HG03064 (cell line): Measurements from ENCODE around the gene MORN1.

Experiments used
- ATAC-seq: cut with Tn5 transposase; IDR thresholded peaks from one replicate; pipeline ENCODE4 v1.9.1; 2021; ENCODE audit warnings: low read depth; ENCODE audit not compliant: unreplicated experiment

Gene MORN1

GRCh38 chr1:2389644-2390043, 1.7 kb downstream of the MORN1 start:
- ATAC-seq: no peak

GRCh38 chr1:2388004-2388913, 3.1 kb downstream of the MORN1 start:
- ATAC-seq: no peak

- no peak for ATAC-seq
Measured at GRCh38 chr1:2386636-2387611, 4.4 kb downstream of the MORN1 start.

- no peak for ATAC-seq
Measured at GRCh38 chr1:2385606-2386280, 5.6 kb downstream of the MORN1 start.

DNA sequence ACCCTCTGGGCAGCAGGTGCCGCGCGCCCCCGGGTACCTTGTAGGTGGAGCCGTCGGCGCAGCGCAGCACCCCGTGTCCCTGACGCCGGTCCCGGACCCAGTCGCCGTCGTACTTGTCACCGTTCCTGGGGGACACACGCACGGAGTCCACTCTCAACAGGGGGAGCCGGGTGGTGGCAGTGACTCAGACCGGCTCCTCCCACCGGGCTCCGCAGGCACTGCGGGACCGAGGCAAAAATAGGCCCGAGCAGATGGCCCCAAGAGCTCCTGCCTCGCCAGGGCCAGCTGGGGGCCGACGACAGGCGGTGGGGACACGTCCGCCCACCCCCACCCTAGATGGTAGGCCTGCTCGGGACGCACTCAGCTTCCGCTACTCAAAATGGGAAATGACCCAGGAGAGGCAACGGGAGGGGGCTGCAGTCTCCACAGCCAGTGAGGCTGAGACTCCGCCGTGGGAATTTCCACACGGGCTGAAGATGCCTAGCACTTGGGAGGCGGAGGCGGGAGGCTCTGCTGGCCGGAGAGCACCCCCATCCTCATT, 6.3 kb downstream of the MORN1 start:
- ATAC-seq: no peak

DNA sequence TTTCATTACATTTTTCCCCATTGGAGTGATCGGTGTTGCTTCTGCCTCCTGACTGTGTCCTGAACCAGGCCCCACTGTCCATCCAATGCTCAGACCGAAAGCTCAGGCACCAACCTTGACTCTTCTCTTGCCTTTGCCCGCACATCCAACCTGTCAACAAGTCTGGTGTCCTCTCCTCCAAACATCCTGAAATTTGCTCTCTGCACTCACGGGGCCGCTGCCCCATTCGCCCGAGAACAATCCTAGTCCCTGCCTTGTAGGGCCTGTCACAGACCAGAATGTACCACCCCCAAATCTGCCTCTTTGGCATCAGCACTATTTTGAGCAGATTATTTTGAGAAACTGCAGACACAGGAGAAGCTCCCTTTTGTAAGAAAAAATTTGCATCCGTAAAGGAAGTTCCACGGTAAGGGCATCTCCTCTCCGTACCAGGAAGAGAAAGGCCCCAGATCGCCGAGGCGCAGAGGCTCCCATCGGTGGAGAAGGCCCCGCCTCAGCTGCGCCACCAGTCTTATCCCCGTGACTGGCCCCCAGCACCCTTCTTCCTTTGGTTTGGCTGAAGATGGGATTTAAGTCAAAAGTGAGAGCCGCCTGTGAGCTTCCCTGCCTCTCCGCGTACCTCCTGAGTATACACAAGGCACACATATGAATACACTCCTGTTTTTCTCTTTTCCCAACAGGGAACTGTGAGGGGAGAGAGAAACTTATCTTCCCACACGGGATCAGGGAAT, 7.1 kb downstream of the MORN1 start:
- ATAC-seq: no peak

GRCh38 chr1:2383576-2383975, 7.8 kb downstream of the MORN1 start:
- no peak for ATAC-seq

- no peak for ATAC-seq
Measured at GRCh38 chr1:2382621-2383361, 8.6 kb downstream of the MORN1 start.

DNA sequence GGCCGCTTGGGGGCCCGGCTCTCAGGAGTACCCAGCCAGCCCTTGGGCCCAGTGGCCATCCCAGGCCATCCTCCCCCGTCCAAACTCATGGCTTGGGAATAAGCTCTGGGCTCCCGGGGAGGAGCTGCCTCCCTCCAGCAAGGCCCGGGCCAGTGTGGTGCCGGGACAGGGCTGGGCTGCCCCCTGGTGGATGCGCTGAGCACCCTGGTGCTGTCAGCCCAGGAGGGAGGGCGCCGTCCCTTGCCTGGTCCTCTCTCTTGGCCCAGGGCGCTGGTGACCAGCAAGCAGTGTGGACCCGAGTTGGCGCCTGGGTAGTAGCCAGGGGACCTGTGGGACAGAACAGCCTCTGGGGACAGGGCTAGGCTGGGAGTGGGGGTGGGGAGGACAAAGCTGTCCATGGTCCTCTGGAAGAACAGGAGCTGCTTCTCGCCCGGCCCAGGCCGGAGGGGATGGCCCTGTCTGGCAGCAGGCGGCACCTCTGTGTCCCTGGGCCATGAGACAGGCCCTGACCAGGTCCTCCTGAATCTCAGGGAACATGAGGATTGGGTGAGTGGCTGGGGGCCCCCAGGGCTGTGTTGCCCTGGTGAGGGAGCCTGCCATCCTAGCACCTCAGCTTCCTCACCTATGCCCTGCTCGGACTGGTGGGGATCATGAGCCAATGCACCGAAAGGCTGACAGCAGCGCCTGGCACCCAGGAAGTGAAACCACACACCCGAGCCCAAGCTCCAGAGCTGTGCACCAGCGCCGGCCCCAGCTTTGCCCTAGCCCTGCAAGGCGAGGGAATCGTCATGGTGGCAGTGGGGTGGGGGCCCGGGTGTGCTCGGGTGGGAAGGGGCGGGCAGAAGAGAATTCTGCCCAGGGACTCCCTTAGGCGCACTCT, 9.4 kb downstream of the MORN1 start:
- no peak for ATAC-seq

GRCh38 chr1:2380816-2381591, 10.3 kb downstream of the MORN1 start:
- ATAC-seq: no peak

- ATAC-seq: no peak
Measured at GRCh38 chr1:2379733-2380404, 11.5 kb downstream of the MORN1 start.

- no peak for ATAC-seq
Measured at GRCh38 chr1:2378956-2379732, 12.2 kb downstream of the MORN1 start.

DNA sequence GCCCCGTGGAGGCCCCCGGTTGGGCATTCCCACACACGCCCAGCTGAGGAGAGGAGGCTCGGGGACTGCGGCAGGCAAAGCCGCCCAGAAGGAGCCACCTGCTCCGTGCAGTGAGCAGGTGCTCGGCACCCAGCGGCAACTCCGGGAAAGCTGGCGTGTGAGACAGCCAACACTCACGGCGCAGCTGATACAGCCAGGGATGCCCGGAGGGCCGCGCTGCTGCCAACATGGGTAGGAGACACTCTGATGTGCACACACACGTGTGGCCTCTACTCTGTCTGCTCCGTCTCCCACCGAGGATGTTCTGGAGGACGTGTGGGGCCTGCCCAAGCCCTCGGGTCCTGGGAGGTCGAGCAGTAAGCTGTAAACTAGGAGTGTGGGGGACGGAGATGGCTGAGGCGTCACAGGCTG, 12.9 kb downstream of the MORN1 start:
- ATAC-seq: no peak

DNA sequence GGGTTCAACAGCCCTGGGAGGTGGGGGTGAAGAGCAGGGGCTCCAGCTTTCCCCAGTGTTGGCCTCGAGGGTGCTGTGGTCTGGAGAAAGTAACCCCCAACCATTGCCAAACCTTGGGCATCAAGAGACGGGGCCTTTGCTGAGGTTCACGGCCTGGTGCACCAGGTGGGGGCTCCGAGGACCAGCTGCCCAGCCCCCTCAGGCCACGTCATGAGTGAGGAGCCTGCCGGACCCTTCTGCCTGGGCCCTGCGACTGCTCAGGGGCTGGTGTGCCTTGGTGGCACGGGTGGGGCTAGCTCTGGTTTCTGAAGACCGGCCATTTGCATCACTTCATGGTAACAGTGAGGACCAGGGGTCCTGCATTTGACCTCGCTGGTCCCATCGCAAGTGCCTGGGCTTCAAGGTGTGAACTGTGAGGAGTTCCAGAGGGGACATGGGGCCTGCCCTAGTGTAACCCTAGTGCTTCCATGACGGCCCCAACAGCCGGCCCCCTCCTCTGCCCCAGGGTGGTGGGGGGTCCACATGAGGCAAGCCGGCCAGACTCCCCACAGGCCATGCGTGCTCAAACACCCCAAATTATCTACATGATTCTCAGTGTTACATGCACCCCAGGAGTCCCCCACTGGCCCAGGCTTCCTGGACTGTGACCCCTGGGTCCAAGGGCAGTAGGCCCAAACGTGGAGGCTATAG, 13.5 kb downstream of the MORN1 start:
- ATAC-seq: no peak

DNA sequence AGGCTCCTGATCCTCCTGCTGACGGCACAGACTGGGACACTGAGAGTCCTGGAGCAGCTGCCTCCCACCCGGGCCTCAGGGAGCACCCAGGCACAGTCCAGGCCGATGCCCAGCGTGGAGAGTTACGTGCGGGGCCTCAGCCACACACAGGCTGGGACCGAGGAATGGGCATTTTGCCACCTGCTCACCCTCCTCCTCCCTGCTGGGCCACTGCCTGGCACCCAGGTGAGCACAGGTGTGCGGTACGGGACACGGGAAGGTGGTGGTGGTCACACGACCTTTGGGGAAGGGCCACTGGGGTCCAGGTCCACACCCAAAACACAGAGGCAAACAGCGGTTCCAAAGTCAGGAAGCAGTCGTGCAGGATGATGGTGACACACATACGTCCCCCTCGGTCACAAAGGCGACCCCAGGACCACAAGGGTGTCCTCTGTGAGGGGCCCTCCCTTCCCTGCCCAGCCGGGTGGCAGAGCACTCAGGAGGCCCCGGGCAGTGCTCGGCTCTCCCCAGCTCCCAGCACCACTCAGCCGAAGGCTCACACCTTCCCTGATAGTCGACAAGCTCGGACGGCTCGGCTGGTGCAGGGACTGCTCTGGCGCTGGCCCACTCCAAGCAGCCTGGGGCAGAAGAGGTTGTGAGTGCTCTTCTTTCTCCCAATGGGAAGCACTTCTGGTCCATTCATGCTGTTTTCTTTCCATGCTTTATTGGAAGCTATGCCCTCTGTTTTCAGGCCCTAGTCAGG, 14.3 kb downstream of the MORN1 start:
- ATAC-seq: no peak
